Central memory CD4-positive, alpha-beta T cell (primary cell): ENCODE measurements around the gene SHBG.

Experiments
- DNase-seq: peaks from one replicate; pipeline ENCODE4 v3.0.0; 2022

Gene SHBG

GRCh38 chr17:7650509-7651096 lies 20.7 kb downstream of the SHBG start, which contains the start of gene ATP1B2:
Gene ATP1B2, plus strand, starts transcription at chr17:7650926. Its CDS starts 593 bp downstream, at chr17:7651519.
- peak; percentile 62 for DNase-seq

GRCh38 chr17:7651097-7651664 lies 21.2 kb downstream of the SHBG start:
- no peak for DNase-seq

- no peak for DNase-seq
Observed at GRCh38 chr17:7651665-7652387, 21.9 kb downstream of the SHBG start.

DNA sequence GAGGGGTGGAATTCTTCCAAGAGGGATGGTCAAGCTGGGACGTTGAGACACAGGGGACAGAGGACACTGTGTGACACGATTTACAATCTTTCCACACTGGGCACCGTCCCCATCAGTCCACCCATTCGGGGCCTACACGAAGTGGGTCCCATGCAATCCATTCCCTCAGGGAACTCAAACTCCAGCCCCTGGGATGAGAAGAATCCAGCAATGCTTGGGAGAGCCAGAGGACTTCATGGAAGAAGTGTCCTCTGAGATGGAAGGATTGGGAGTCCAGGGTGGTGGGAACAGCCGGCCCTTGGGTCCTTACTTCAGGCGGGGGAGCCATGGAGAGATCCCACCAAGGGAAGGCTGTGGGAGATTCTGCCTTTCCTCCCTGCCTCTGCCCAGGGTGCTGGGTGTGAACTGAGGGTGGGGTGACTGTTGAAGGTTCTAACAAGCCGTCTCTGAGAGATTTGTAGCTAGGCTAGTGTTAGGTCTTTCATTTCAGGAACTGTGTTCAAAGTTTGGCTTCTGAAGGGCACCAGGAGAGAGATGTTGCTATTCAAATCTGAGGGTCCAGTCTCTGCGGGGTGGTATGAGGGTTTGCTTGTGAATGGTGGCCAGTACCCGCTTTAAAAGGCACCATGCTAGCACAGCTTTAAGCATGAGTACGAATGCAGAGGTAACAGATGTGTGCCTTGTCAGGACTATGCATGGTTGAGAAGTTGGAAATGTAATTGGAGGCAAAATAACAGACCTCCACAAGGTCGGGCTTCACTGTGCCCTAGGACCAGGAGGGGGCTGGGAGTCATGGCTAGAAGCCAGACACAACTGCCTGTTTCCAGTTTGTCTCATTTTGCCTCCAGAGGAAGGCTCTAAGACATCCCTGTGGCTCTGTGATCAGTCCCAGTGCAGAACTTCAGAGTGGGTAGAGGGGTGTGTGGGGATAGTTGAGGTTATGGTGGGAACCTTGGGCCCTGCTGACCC lies 22.7 kb downstream of the SHBG start:
- no peak for DNase-seq

GRCh38 chr17:7654832-7655540 lies 25.1 kb downstream of the SHBG start:
- no peak for DNase-seq

- no peak for DNase-seq
Observed at GRCh38 chr17:7655541-7655840, 25.6 kb downstream of the SHBG start.

GRCh38 chr17:7656958-7657609 lies 27.1 kb downstream of the SHBG start:
- no peak for DNase-seq

- no peak for DNase-seq
Observed at GRCh38 chr17:7667656-7668406, 37.9 kb downstream of the SHBG start.

DNA sequence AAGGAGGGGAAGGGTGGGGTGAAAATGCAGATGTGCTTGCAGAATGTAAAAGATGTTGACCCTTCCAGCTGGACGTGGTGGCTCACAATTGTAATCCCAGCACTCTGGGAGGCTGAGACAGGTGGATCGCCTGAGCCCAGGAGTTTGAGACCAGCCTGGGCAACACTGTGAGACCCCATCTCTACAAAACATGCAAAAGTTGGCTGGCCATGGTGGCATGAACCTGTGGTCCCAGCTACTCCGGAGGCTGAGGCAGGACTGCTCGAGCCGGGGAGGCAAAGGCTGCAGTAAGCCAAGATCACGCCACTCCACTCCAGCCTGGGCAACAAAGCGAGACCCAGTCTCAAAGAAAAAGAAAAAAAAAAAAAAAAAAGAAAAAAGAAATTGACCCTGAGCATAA lies 38.5 kb downstream of the SHBG start:
- DNase-seq = no peak

GRCh38 chr17:7673239-7673638 lies 43.3 kb downstream of the SHBG start:
- DNase-seq = no peak

GRCh38 chr17:7674934-7675333 lies 45.0 kb downstream of the SHBG start:
- no peak for DNase-seq

DNA sequence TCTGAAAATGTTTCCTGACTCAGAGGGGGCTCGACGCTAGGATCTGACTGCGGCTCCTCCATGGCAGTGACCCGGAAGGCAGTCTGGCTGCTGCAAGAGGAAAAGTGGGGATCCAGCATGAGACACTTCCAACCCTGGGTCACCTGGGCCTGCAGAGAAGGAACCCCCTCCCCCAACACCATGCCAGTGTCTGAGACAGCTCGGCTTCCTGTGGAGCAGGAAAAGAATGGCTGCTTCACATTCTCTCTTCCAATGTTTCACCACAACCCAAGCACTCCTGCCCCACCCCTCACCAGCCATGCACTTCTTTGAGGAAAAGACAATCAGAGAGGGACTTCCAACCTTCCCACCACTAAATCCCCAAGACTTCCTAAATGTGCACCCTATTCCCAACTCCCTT lies 46.6 kb downstream of the SHBG start:
- no peak for DNase-seq

DNA sequence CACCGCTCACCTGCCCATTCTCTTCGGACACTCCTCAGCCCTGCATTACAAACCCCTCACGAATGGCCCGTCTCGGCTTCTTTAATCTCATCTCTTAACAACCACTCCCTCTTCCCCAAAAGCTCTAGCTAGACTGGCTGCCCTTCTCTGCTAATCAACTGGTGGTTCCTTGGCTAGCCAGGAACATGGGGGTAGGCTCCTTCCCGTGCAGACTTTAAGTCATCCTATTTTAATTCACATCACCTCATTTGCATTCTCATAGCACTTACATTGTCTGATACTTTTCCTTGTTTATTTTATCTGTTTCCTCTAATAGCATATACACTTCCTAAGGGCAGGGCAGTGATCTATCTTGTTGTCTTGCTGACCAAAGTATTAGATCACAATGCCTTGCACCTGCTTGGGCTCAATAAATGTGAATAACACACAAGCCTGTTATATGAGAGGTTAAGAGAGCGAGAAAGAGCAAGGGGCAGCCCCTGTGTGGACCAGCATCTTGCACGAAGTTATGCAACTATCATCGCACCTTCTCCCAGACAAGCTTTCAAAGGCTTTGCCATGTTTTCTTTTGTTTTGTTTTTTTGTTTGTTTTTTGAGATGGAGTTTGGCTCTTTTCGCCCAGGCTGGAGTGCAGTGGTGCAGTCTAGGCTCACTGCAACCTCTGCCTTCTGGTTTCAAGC lies 47.6 kb downstream of the SHBG start:
- DNase-seq = no peak
